GM21529 (cell line): Measurements from ENCODE around the gene RSPH1.

Source experiments
- ATAC-seq: cut with Tn5 transposase; IDR thresholded peaks from one replicate; pipeline ENCODE4 v1.9.1; 2021; ENCODE audit not compliant: unreplicated experiment

RSPH1 gene

GRCh38 chr21:42496120-42496838 is at the start of gene RSPH1:
RSPH1 (minus strand) TSS chr21:42496224; CDS start chr21:42496186, 38 bp downstream.
- ATAC-seq = peak; percentile 98

- no peak for ATAC-seq
Measured at GRCh38 chr21:42545745-42546144, 49.7 kb upstream of the RSPH1 start.

GRCh38 chr21:42545317-42545716 is 49.3 kb upstream of the RSPH1 start:
- no peak for ATAC-seq

- no peak for ATAC-seq
Measured at GRCh38 chr21:42544544-42544943, 48.5 kb upstream of the RSPH1 start.

GRCh38 chr21:42543106-42543847 is 47.3 kb upstream of the RSPH1 start:
- no peak for ATAC-seq

DNA sequence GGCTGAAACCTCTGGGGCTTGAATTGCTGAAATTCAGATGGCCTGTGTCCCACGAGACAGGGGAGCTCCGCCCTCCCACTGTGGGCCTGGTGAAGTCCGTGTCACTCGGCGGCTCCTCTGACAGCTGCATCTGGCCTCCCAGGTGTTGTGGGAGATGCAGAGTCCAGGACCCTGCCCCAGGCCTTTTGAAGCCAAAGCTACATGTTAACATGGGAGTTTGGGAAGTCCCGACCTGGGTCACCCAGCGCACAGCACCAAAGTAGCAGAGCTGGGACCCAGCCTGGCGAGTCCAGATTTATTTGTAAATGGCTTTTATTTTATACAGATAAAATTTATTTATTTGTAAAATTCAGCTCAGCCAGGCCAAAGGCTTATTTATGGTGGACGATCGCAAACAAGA is 46.6 kb upstream of the RSPH1 start:
- no peak for ATAC-seq

DNA sequence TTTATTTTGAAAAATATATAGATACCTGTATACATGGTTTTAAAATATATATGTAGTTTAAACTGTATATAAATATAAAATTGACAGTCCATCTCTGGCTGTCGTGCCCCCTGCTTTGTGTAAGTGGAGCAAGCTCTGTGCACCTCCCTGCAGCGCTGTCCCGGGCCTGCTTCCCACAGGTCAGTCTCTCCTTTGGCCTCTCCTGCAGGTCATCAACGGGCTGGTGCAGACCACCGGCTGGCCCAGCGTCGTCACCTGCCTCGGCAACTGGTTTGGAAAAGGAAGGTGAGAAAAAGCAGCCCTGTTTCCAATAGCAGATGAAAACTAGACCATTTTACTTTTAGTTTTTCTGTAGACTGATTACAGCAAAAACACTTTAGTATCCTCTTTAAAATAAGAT is 46.2 kb upstream of the RSPH1 start:
- ATAC-seq = no peak

- no peak for ATAC-seq
Measured at GRCh38 chr21:42541618-42542017, 45.6 kb upstream of the RSPH1 start.

- no peak for ATAC-seq
Measured at GRCh38 chr21:42541174-42541573, 45.1 kb upstream of the RSPH1 start.

- no peak for ATAC-seq
Measured at GRCh38 chr21:42540396-42540795, 44.4 kb upstream of the RSPH1 start.

DNA sequence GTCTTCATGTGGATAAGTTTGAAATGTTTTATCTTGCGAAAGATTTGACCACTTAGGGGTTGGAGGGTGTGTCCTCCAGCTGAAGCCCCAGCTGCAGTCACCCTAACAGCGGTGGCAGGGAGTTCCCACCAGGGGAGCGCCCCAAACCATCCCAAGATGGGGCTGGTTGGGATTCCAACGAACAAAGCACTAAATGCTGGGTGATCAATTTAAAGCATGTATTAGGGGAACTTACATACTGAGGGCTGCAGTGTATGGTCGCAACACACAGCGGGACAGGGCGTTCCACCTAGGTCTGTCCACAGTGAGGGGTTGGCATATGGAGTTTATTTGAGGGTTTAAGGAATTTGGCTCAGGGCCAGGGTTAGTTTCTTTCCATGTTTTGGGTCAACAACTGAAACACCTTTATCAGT is 43.9 kb upstream of the RSPH1 start:
- ATAC-seq = no peak

GRCh38 chr21:42539342-42539741 is 43.3 kb upstream of the RSPH1 start:
- ATAC-seq = no peak

GRCh38 chr21:42538479-42539275 is 42.7 kb upstream of the RSPH1 start:
- ATAC-seq = no peak

DNA sequence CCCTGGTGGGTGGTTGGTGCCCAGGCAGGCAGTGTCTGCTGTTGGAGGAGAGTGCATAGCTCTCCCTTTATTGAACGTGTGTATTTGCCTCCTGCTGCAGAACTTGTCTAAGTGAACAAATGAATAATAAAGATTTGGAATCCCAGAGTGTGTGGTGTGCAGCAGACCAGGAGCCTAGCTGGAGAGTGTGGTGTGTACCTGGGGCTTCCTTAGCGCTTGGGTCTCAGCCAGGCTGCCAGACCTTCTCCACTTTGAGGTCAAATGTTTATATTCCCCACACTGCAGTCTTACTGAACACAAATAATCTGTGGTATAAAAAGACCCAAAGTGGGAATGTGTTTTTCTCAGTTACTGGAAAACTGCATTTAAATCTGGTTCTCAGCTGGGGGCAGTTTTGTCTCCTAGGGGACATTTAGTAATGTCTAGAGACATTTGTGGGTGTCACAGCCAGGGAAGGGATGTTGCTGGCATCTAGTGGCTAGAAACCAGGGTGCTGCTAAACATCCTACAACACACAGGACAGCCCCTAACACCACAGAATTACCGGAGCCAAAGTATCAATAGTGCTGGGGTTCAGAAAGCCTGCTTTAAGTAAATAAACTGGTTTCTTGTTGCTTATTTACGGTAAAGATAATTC is 41.2 kb upstream of the RSPH1 start:
- no peak for ATAC-seq

DNA sequence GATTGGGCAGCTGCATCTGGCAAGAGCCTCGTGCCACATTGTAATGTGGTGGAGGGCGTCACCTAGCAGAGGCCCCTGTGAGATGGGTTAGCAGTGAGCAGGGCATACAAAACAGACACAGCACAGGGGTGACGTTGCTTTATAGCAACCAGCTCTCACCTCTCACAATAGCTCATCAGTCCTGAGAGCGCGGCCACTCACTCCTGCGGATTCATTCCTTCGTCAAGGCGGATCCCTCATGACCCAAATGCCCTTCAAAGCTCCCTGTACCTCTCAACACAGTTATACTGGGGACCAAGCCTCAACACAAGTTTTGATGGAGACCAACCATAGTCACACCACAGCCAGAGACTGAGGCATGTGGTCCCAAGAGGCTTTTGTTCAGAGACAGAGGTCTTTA is 40.6 kb upstream of the RSPH1 start:
- ATAC-seq = no peak

GRCh38 chr21:42535602-42536171 is 39.7 kb upstream of the RSPH1 start:
- ATAC-seq = peak; percentile 52

DNA sequence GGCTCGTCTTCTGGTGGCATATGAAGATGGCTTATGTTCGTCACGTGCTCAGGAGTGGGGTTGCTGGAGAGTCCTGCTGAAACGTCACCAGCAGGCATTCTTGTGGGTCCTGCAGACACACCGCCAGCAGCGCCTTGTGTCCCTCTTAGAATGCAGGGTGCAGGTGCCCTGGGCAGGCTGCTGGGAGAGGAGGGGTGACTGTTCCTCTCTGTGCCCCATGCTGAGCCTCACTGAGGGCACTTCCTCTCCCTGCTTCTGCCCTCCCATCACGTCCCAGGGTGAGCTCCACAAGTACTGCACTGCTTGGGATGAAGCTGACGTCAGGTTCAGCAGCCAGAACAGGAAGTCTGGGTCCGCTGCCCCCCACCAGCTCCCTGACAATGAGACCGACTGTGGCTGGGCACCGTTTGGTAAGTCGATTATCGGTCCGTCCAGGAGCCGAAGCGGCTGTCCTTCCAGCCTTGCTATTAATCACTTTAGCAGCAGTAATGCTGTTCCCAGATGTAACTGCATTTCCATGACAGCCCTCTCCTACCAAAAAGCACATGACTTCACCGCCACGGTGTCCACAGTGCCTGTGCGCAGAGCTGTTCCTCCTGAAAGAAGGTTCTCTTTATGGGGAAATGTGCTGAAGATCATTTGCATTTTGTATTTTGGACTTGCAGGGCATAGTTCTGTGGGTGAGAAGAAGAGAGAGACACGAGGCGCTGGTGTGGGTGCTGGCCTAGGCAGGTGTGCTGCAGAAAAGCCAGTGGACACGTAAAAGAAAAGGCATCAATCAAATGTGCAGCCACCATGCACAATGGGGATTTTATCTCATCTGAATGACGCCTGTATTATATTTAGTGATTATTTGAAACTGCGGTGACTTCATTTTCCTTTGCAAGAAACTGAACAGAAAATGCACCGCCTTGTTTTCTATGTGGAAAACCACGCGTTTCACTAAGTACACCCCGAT is 38.7 kb upstream of the RSPH1 start:
- peak; percentile 57 for ATAC-seq

- no peak for ATAC-seq
Measured at GRCh38 chr21:42533963-42534355, 37.9 kb upstream of the RSPH1 start.

DNA sequence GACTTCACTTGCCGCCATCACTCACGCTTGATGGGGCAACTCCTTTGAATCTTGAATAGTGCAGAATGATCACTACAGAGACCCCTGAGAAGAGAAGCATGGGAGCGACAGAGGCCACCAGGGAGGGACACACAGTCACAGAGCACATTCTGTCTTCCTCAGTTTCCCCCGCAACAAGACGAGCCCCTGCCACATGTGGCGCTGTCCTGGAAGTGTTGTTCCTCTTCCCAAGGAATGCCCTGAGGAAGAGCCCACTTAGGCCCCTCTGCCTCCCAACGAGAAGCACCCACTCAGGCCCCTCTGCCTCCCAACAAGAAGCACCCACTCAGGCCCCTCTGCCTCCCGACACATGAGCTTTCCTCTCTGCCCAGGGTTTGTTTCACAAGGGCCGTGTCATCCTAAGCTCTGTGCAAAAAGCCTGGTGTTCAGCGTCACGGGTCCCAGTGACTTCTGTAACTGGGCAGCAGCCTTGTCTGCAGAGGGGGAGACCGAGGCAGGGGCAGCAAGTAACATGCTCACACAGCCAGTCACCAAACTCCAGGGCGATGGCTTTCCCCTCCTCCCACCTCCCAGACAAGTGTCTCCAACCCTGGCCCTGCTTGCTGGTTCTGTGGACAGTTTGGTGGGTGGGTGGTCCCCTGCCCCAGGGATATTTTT is 37.4 kb upstream of the RSPH1 start:
- no peak for ATAC-seq
